H9 (cell line): ENCODE results near the gene AGBL4. TPM values are rescaled to one million over a fixed set of nuclear protein-coding genes. Genes with fewer than 3 reads are reported as not detected.

Experiments
- DNase-seq: peaks from one replicate; pipeline ENCODE4 v3.0.0-alpha.2; 2017
- H2AFZ ChIP-seq: one replicate; pipeline ENCODE4 v1.6.1; 2013; ENCODE audit warnings: mild to moderate bottlenecking, low read length, control low read depth, moderate library complexity
- H2AK5ac ChIP-seq: 2 replicates; pipeline ENCODE4 v1.6.1; 2013; ENCODE audit warnings: low read length, control low read depth, mixed read lengths; ENCODE audit not compliant: insufficient read length
- H2BK120ac ChIP-seq: one replicate; pipeline ENCODE4 v1.6.1; 2013; ENCODE audit warnings: low read depth, mild to moderate bottlenecking, low read length, control low read depth, inconsistent platforms; ENCODE audit not compliant: poor library complexity, severe bottlenecking
- H2BK12ac ChIP-seq: 2 replicates; pipeline ENCODE4 v1.6.1; 2013; ENCODE audit warnings: low read length, control low read depth, mixed read lengths, low read depth; ENCODE audit not compliant: insufficient read length
- H2BK15ac ChIP-seq: 2 replicates; pipeline ENCODE4 v1.6.1; 2013; ENCODE audit warnings: low read depth, low read length, control low read depth
- H2BK20ac ChIP-seq: one replicate; pipeline ENCODE4 v1.6.1; 2013; ENCODE audit warnings: low read depth, mild to moderate bottlenecking, low read length, control low read depth, inconsistent platforms; ENCODE audit not compliant: poor library complexity, severe bottlenecking
- H2BK5ac ChIP-seq: 2 replicates; pipeline ENCODE4 v1.6.1; 2013; ENCODE audit warnings: low read length, control low read depth, mixed read lengths; ENCODE audit not compliant: insufficient read length
- H3K14ac ChIP-seq: 2 replicates; pipeline ENCODE4 v1.6.1; 2013; ENCODE audit warnings: low read length, control low read depth; ENCODE audit not compliant: insufficient read depth
- H3K18ac ChIP-seq: 2 replicates; pipeline ENCODE4 v1.6.1; 2013; ENCODE audit warnings: low read depth, mild to moderate bottlenecking, mixed read lengths, low read length, control low read depth; ENCODE audit not compliant: insufficient read length
- H3K23ac ChIP-seq: 2 replicates; pipeline ENCODE4 v1.6.1; 2013; ENCODE audit warnings: low read length, control low read depth, mixed read lengths, low read depth; ENCODE audit not compliant: insufficient read length
- H3K23me2 ChIP-seq: 2 replicates; pipeline ENCODE4 v1.6.1; 2013; ENCODE audit warnings: low read depth, mild to moderate bottlenecking, mixed read lengths, low read length, control low read depth; ENCODE audit not compliant: insufficient read length, poor library complexity, severe bottlenecking
- H3K27ac ChIP-seq: 2 replicates; pipeline ENCODE4 v1.5.1; 2013; ENCODE audit warnings: low read length, control low read depth, mixed read lengths, low read depth; ENCODE audit not compliant: insufficient read length
- H3K27me3 ChIP-seq: 2 replicates; pipeline ENCODE4 v1.6.1; 2013; ENCODE audit warnings: low read length, control low read depth, inconsistent platforms; ENCODE audit not compliant: insufficient read depth
- H3K4ac ChIP-seq: 2 replicates; pipeline ENCODE4 v1.6.1; 2013; ENCODE audit warnings: low read depth, mild to moderate bottlenecking, control low read depth, inconsistent platforms, low read length, moderate library complexity
- H3K4me1 ChIP-seq: 2 replicates; pipeline ENCODE4 v1.6.1; 2013; ENCODE audit warnings: low read length, control low read depth, inconsistent platforms; ENCODE audit not compliant: insufficient read depth
- H3K4me2 ChIP-seq: 2 replicates; pipeline ENCODE4 v1.6.1; 2013; ENCODE audit warnings: low read length, control low read depth, mixed read lengths; ENCODE audit not compliant: insufficient read length, insufficient read depth
- H3K56ac ChIP-seq: 2 replicates; pipeline ENCODE4 v1.6.1; 2013; ENCODE audit warnings: low read depth, mild to moderate bottlenecking, mixed read lengths, low read length, control low read depth; ENCODE audit not compliant: insufficient read length
- H3K79me1 ChIP-seq: 2 replicates; pipeline ENCODE4 v1.6.1; 2013; ENCODE audit warnings: low read depth, mild to moderate bottlenecking, moderate library complexity, low read length, control low read depth, inconsistent platforms; ENCODE audit not compliant: insufficient read depth, poor library complexity, severe bottlenecking
- H3K79me2 ChIP-seq: 2 replicates; pipeline ENCODE4 v1.6.1; 2013; ENCODE audit warnings: low read length, control low read depth, inconsistent platforms; ENCODE audit not compliant: insufficient read depth
- H3K9ac ChIP-seq: 2 replicates; pipeline ENCODE4 v1.6.1; 2013; ENCODE audit warnings: low read length, control low read depth, mixed read lengths; ENCODE audit not compliant: insufficient read length; ENCODE audit errors: extremely low read depth
- H3K9me3 ChIP-seq: one replicate; pipeline ENCODE4 v1.6.1; 2013; ENCODE audit warnings: low read depth, low read length, inconsistent platforms; ENCODE audit not compliant: control insufficient read depth
- H3T11ph ChIP-seq: one replicate; pipeline ENCODE4 v1.6.1; 2013; ENCODE audit warnings: mild to moderate bottlenecking, low read length, control low read depth, inconsistent platforms
- H4K20me1 ChIP-seq: one replicate; pipeline ENCODE4 v1.6.1; 2013; ENCODE audit not compliant: control insufficient read depth, insufficient read length, insufficient read depth
- H4K5ac ChIP-seq: 2 replicates; pipeline ENCODE4 v1.6.1; 2013; ENCODE audit warnings: low read depth, mild to moderate bottlenecking, mixed read lengths, low read length, control low read depth; ENCODE audit not compliant: insufficient read length
- H4K8ac ChIP-seq: replicated peaks from 2 replicates; pipeline ENCODE4 v1.6.1; 2013; ENCODE audit warnings: low read length, control low read depth, mixed read lengths, low read depth; ENCODE audit not compliant: insufficient read length
- H4K91ac ChIP-seq: 2 replicates; pipeline ENCODE4 v1.6.1; 2013; ENCODE audit warnings: low read depth, mild to moderate bottlenecking, moderate library complexity, mixed read lengths, low read length, control low read depth; ENCODE audit not compliant: insufficient read length
- H3K27ac Mint-ChIP-seq, 3 experiments: 2 replicates in 2 of 3; 3 replicates in 1 of 3; pipeline ENCODE4 v1.8.0; 2020 to 2021; ENCODE audit warnings: mixed read lengths in 3 of 3, mild to moderate bottlenecking in 1 of 3, moderate library complexity in 1 of 3
- H3K27me3 Mint-ChIP-seq: 2 replicates; pipeline ENCODE4 v1.8.0; 2021; ENCODE audit warnings: low read depth, mild to moderate bottlenecking, moderate library complexity, mixed read lengths
- H3K36me3 Mint-ChIP-seq, 3 experiments: 2 replicates in 2 of 3; 3 replicates in 1 of 3; pipeline ENCODE4 v1.8.0; 2020 to 2021; ENCODE audit warnings: low read depth in 3 of 3, mixed read lengths in 3 of 3; ENCODE audit not compliant: insufficient read depth in 1 of 3
- H3K4me1 Mint-ChIP-seq, 2 experiments: 2 replicates each; pipeline ENCODE4 v1.8.0; 2020; ENCODE audit warnings: mixed read lengths in 2 of 2
- H3K4me3 Mint-ChIP-seq, 2 experiments: 2 replicates in 1 of 2; 3 replicates in 1 of 2; pipeline ENCODE4 v1.8.0; 2020 to 2021; ENCODE audit warnings: mild to moderate bottlenecking in 2 of 2, mixed read lengths in 2 of 2, moderate library complexity in 1 of 2
- H3K9me3 Mint-ChIP-seq, 2 experiments: 2 replicates in 1 of 2; 3 replicates in 1 of 2; pipeline ENCODE4 v1.8.0; 2020; ENCODE audit warnings: mild to moderate bottlenecking in 2 of 2, mixed read lengths in 2 of 2, moderate library complexity in 1 of 2
- CTCF ChIP-seq: fragments of 200-600 bp; sonication (generic); conservative IDR thresholded peaks from 3 replicates; pipeline ENCODE4 v1.8.0; 2021; ENCODE audit warnings: antibody characterized with exemption, mild to moderate bottlenecking
- WGBS: extraction: QIAGEN DNeasy Blood & Tissue Kit; methylation state at CpG from one replicate; pipeline ENCODE4 v1.1.7; 2013; ENCODE audit warnings: missing lambda C conversion rate, low lambda C conversion rate, mixed read lengths; ENCODE audit not compliant: insufficient read length; ENCODE audit errors: extremely low coverage; 5-methylcytosine and 5-hydroxymethylcytosine counted together
- total RNA-seq: library from RNA; stranded (reverse); gene quantifications from 2 replicates; pipeline ENCODE4 v1.2.1, GENCODE V29; 2021

AGBL4 gene
- total RNA-seq, 1 experiment from 2014 or later, result not detected

DNA sequence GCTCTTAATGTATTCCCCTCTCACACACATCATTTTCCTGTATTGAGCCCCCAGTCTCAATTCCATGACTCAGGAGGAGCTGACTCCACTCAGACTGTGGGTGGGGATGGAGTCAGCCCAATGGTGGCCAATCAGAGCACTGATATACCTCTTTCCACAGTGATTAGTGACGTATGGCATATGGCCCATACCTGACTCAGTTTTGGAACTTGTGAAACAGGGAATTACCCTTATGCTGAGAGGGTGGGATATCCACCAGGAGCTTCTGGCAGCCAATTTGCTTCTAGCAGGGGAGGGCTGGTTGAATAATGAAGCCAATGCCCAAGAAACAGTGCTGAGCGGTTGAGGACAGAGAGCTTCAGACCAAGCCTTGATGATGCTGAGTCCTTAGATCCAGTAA lies 1465.4 kb downstream of the AGBL4 start:
- H3K9me3 Mint-ChIP-seq, result no peaks in the 10 kb centered on the region
- Histone ChIP-seq H3K56ac (no peak overlapping the region), H3K23ac (no peak overlapping the region), H2BK120ac (no peak overlapping the region), H2BK5ac (no peak overlapping the region), H3K23me2 (no peaks in the 10 kb centered on the region), H2AK5ac (no peak overlapping the region), H2AFZ (no peak overlapping the region), H3K4me2 (no peak overlapping the region), H3K14ac (no peak overlapping the region), H3K9ac (no peak overlapping the region), H3K79me2 (no peaks in the 10 kb centered on the region), H3T11ph (no peak overlapping the region), H3K9me3 (no peaks in the 10 kb centered on the region), H3K27me3 (no peaks in the 10 kb centered on the region), H2BK15ac (no peak overlapping the region), H4K91ac (no peak overlapping the region), H3K4ac (no peak overlapping the region), H3K79me1 (no peaks in the 10 kb centered on the region), H4K5ac (no peak overlapping the region), H4K8ac (no peak overlapping the region), H3K4me1 (no peaks in the 10 kb centered on the region), H2BK12ac (no peak overlapping the region), H2BK20ac (no peak overlapping the region), H3K18ac (no peak overlapping the region), H3K27ac (no peak overlapping the region), H4K20me1 (no peaks in the 10 kb centered on the region)
- no peaks in the 10 kb centered on the region for H3K36me3 Mint-ChIP-seq
- DNase-seq, result no peak
- no CpG with 5 or more reads among the region's 2 CpGs for WGBS
- peaks cover 7% of the 10 kb centered on the region for H3K27me3 Mint-ChIP-seq
- no peak overlapping the region for H3K4me3 Mint-ChIP-seq
- no peak for TF ChIP-seq CTCF
- no peak overlapping the region for H3K27ac Mint-ChIP-seq
- H3K4me1 Mint-ChIP-seq, result peaks cover 2 to 5% of the 10 kb centered on the region in 2 experiments; a peak in 3 of 4 replicates
